ENCODE measurements around the gene CPNE5. TPM values are rescaled to one million over a fixed set of nuclear protein-coding genes. Genes with fewer than 3 reads are reported as not detected.

Gene CPNE5
- total RNA-seq, 1 donor from 2014 or later: not detected

DNA sequence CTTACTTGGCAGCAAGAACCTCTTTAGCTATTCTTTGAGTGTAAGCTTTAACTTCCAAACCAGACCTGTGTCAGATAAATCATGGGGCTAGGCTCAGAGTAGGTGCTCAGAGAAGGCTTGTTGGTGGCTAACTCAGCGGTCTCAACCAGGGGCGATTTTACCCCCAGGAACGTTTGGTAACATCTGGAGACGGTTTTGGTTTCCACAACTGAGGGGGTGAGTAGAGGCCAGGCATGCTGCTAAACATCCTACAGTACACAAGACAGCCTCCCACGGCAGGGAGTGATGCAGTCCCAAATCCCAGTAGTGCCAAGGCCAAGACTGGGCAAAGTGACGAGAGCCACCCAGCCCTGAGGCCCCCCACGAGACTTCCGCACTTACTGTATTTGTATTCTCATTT, 82.5 kb downstream of the CPNE5 start:
- no peaks in the 10 kb centered on the region for H3K36me3 ChIP-seq
- no peaks in the 10 kb centered on the region for H3K27me3 ChIP-seq
- TF ChIP-seq EZH2phosphoT487 (IDR thresholded peaks at IDR 0.05) (no peak), EZH2 (IDR thresholded peaks at IDR 0.05) (no peak)
- TF ChIP-seq, protein P1, sequence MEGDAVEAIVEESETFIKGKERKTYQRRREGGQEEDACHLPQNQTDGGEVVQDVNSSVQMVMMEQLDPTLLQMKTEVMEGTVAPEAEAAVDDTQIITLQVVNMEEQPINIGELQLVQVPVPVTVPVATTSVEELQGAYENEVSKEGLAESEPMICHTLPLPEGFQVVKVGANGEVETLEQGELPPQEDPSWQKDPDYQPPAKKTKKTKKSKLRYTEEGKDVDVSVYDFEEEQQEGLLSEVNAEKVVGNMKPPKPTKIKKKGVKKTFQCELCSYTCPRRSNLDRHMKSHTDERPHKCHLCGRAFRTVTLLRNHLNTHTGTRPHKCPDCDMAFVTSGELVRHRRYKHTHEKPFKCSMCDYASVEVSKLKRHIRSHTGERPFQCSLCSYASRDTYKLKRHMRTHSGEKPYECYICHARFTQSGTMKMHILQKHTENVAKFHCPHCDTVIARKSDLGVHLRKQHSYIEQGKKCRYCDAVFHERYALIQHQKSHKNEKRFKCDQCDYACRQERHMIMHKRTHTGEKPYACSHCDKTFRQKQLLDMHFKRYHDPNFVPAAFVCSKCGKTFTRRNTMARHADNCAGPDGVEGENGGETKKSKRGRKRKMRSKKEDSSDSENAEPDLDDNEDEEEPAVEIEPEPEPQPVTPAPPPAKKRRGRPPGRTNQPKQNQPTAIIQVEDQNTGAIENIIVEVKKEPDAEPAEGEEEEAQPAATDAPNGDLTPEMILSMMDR (IDR thresholded peaks at IDR 0.05): no peak
- Mint-ChIP-seq H3K27ac (no peak overlapping the region), H3K4me1 (peaks cover 21% of the 10 kb centered on the region), H3K9me3 (no peaks in the 10 kb centered on the region), H3K27me3 (ENCODE audit: insufficient read depth, low read depth) (peaks cover 10% of the 10 kb centered on the region), H3K36me3 (no peaks in the 10 kb centered on the region), H3K4me3 (no peak overlapping the region)
- no peak for DNase-seq (ENCODE audit: low spot score)
- H4K20me1 ChIP-seq (ENCODE audit: low read depth): no peaks in the 10 kb centered on the region
- no peaks in the 10 kb centered on the region for H3K9me3 ChIP-seq (ENCODE audit: low read depth)
- no peaks in the 10 kb centered on the region for H3K79me2 ChIP-seq (ENCODE audit: low read depth)
- H2AFZ ChIP-seq (replicated peaks): no peak overlapping the region
- H3F3A ChIP-seq (ENCODE audit: low read depth): peaks cover 9% of the 10 kb centered on the region
- H3K4me2 ChIP-seq: no peak overlapping the region
- H3K4me3 ChIP-seq: no peak overlapping the region
- H3K27ac ChIP-seq: no peak overlapping the region
- H3K4me1 ChIP-seq: peaks cover 8% of the 10 kb centered on the region
- no peak overlapping the region for H3K9ac ChIP-seq

DNA sequence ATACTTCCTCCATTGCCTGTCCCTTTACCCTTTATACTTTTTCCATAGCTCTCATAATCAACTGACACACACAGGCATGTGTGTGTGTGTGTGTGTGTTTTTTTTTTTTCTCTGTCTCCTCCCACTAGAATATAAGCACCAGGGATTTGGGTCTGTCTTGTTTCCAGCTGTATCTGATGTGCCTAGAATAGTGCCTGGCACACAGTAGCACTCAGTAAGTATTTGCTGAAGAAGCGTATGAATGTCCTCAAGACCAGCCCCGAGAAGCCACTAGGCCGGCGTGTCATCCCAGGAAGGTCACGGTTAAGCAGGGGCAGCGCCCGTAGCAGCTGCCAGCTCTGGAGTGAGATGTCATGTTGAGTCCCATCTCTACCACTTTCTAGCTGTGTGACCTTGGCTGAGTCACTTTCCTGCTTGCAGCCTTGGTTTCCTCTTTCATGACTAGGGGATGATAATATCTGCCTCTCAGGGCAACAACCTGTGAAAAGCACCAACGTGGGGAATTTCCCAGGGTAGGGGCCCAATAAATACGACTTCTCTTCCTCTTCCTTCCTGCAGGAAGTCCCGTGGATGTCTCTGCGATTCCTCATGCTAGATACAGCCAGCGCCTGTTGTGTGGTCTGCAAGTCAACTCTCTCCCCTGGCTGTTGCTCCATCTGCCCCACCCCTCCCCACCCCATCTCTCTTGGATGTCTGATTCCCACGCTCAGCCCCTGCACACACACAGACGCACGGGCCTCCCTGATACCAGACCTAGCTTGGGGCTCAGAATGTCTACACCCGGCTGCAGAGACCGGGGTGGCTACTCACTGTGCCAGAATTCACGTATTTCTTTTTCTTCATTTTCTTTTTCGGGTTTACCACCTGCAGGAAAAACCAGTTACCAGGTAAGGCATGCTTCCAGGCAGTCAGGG, 83.6 kb downstream of the CPNE5 start:
- no peak for TF ChIP-seq EZH2 (IDR thresholded peaks at IDR 0.05)
- TF ChIP-seq, protein P1 (IDR thresholded peaks at IDR 0.05): no peak
- TF ChIP-seq EZH2phosphoT487 (IDR thresholded peaks at IDR 0.05): no peak
- Histone ChIP-seq H3K4me1 (peaks cover 2% of the 10 kb centered on the region), H3K27me3 (no peaks in the 10 kb centered on the region), H3K36me3 (no peaks in the 10 kb centered on the region), H3K9me3 (ENCODE audit: low read depth) (no peaks in the 10 kb centered on the region), H2AFZ (replicated peaks) (no peak overlapping the region), H3K4me3 (no peak overlapping the region), H3K9ac (no peak overlapping the region), H3K4me2 (no peak overlapping the region), H3F3A (ENCODE audit: low read depth) (peaks cover 3% of the 10 kb centered on the region), H3K79me2 (ENCODE audit: low read depth) (no peaks in the 10 kb centered on the region), H4K20me1 (ENCODE audit: low read depth) (no peaks in the 10 kb centered on the region), H3K27ac (no peak overlapping the region)
- H3K27me3 Mint-ChIP-seq (ENCODE audit: insufficient read depth, low read depth): peaks cover 10% of the 10 kb centered on the region
- H3K27ac Mint-ChIP-seq: no peak overlapping the region
- H3K9me3 Mint-ChIP-seq: peaks cover under 1% of the 10 kb centered on the region
- no peak for DNase-seq (ENCODE audit: low spot score)
- H3K4me3 Mint-ChIP-seq: no peak overlapping the region
- H3K36me3 Mint-ChIP-seq: no peaks in the 10 kb centered on the region
- peaks cover 22% of the 10 kb centered on the region for H3K4me1 Mint-ChIP-seq

DNA sequence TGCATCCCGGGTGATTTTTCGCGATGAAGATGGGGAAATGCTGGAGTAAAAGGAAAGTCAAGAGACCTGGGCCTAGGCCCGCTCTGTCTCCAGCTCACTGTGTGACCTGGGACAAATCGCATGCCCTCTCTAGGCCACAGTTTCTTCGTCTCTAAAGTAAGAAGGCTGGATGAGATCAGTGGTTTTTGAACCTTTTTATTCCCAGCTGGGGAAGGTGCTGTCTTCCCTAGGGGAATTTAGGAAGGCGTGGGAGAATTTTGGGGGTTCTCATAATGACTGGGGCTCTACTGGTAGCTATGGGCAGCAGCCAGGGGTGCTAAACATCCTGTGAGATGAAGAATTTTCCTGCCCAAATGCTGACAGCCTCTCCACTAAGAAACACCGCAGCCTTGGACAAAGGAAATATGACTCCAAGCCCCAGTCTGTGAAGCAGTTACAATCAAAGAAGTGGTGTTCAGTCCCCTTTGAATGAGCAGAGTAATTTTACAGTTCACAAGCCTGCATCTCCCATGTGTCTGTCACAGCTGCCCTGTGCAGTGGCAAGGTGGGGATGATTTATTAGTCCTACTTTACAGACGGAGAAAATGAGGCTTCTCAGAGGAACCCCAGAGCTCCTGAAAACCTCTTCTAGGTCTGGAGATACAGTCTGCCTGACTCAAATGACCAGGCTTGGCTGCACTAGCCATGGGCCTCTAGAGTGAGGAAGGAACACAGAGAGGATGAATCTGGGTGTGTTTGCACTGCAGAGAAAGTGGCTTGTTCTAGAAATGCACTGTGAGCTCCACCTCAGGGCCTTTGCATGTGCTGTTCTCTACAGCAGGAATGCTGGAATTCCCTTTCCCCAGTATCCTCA, 84.4 kb downstream of the CPNE5 start:
- TF ChIP-seq EZH2phosphoT487 (IDR thresholded peaks at IDR 0.05) (no peak), EZH2 (IDR thresholded peaks at IDR 0.05) (no peak)
- TF ChIP-seq, protein P1 (IDR thresholded peaks at IDR 0.05): no peak
- H3K27ac ChIP-seq: no peak overlapping the region
- H3K4me3 Mint-ChIP-seq: no peak overlapping the region

More for the DNA sequence above, 84.4 kb downstream of the CPNE5 start:
- H4K20me1 ChIP-seq (ENCODE audit: low read depth): no peaks in the 10 kb centered on the region
- no peak overlapping the region for H3K9ac ChIP-seq
- no peaks in the 10 kb centered on the region for H3K4me1 ChIP-seq
- no peaks in the 10 kb centered on the region for H3K79me2 ChIP-seq (ENCODE audit: low read depth)
- Mint-ChIP-seq H3K36me3 (no peaks in the 10 kb centered on the region), H3K9me3 (peaks cover 7% of the 10 kb centered on the region), H3K4me1 (peaks cover 22% of the 10 kb centered on the region), H3K27ac (peak overlapping the region; percentile 74), H3K27me3 (ENCODE audit: insufficient read depth, low read depth) (peaks cover 13% of the 10 kb centered on the region)
- H3K4me3 ChIP-seq: no peak overlapping the region
- H2AFZ ChIP-seq (replicated peaks): no peak overlapping the region
- no peaks in the 10 kb centered on the region for H3K27me3 ChIP-seq
- H3F3A ChIP-seq (ENCODE audit: low read depth): no peaks in the 10 kb centered on the region
- no peaks in the 10 kb centered on the region for H3K36me3 ChIP-seq
- no peak for DNase-seq (ENCODE audit: low spot score)
- no peaks in the 10 kb centered on the region for H3K9me3 ChIP-seq (ENCODE audit: low read depth)
- H3K4me2 ChIP-seq: no peak overlapping the region
